K562 (cell line): Measurements from ENCODE around the gene SPEG. TPM values are rescaled to one million over a fixed set of nuclear protein-coding genes. Genes with fewer than 3 reads are reported as not detected.

Experiments used
- ATAC-seq: fragments of 200-7000 bp; cut with Tn5 transposase; 3 replicates; pipeline ENCODE4 v1.9.1; 2020; ENCODE audit warnings: moderate library complexity
- BruUV-seq: library from RNA; stranded (reverse); fragments of 400-500 nt; replicated peaks from 2 replicates; lab custom pipeline; 2021; lab: Mats Ljungman, UMichigan
- CTCF ChIA-PET: fragments of 300-600 bp; formaldehyde crosslinking; extraction: SDS; loops from one replicate; lab custom pipeline; 2021; ENCODE audit warnings: low intra/inter-chr PET ratio; lab: Yijun Ruan, JAX
- POLR2A ChIA-PET: fragments of 300-600, 350-650 bp; sonication (Branson Sonifier 250); formaldehyde crosslinking; extraction: SDS; loops from one replicate; lab custom pipeline; 2021; ENCODE audit warnings: antibody characterized with exemption, inconsistent platforms; lab: Yijun Ruan, JAX
- DNase-seq, 4 experiments: peaks; one replicate each; pipeline versions ENCODE4 v3.0.0 to v3.0.0-alpha.2; 2011 to 2018; ENCODE audit warnings: low spot score in 3 of 4, mixed read lengths in 3 of 4; ENCODE audit errors: extremely low read depth in 1 of 4
- FAIRE-seq: peaks from 2 replicates; lab custom pipeline; 2011; peaks lifted over from hg19 to GRCh38; lab: Jason Lieb, UNC
- H2AFZ ChIP-seq: 2 replicates; pipeline ENCODE4 v1.6.0; 2011; ENCODE audit warnings: low read depth, low read length, control low read depth, inconsistent platforms
- H3K27ac ChIP-seq: fragments of 200-600 bp; 3 replicates; pipeline ENCODE4 v1.8.0; 2011; ENCODE audit warnings: low read depth, mild to moderate bottlenecking, control low read depth, inconsistent platforms, low read length, moderate library complexity, mixed read lengths; ENCODE audit errors: extremely low read depth
- H3K27me3 ChIP-seq, 2 experiments: fragments of 300-600 bp in 1 of 2; 2 replicates in 1 of 2; 3 replicates in 1 of 2; pipeline versions ENCODE4 v1.6.0 to v1.8.0; 2011; ENCODE audit warnings: inconsistent platforms in 2 of 2, low read length in 2 of 2, mild to moderate bottlenecking in 1 of 2, mixed read lengths in 1 of 2, moderate library complexity in 1 of 2; ENCODE audit not compliant: control insufficient read depth in 2 of 2, insufficient read depth in 2 of 2
- H3K36me3 ChIP-seq: fragments of 300-600 bp; 3 replicates; pipeline ENCODE4 v1.8.0; 2011; ENCODE audit warnings: mild to moderate bottlenecking, low read length, inconsistent platforms; ENCODE audit not compliant: control insufficient read depth, insufficient read depth
- H3K4me1 ChIP-seq, 2 experiments: fragments of 200-600 bp in 1 of 2; replicated peaks in 1 of 2; 2 replicates in 1 of 2; 3 replicates in 1 of 2; pipeline versions ENCODE4 v1.5.1 to v1.8.0; 2011; ENCODE audit warnings: inconsistent platforms in 2 of 2, low read length in 2 of 2, mild to moderate bottlenecking in 1 of 2, mixed read lengths in 1 of 2, moderate library complexity in 1 of 2; ENCODE audit not compliant: control insufficient read depth in 2 of 2, insufficient read depth in 2 of 2
- H3K4me2 ChIP-seq: 2 replicates; pipeline ENCODE4 v1.6.1; 2011; ENCODE audit warnings: low read length, control low read depth, inconsistent platforms, mixed read lengths; ENCODE audit not compliant: insufficient read depth
- H3K4me3 ChIP-seq: fragments of 200-600 bp; sonication (generic), shearing (Covaris generic); 2 replicates; pipeline ENCODE4 v1.5.1; 2016; ENCODE audit warnings: control low read depth, inconsistent platforms
- H3K79me2 ChIP-seq: fragments of 200-600 bp; 3 replicates; pipeline ENCODE4 v1.8.0; 2011; ENCODE audit warnings: low read length, inconsistent platforms; ENCODE audit not compliant: control insufficient read depth, insufficient read depth
- H3K9ac ChIP-seq, 2 experiments: 2 replicates each; pipeline versions ENCODE4 v1.6.0 to v1.6.1; 2011; ENCODE audit warnings: low read depth in 2 of 2, low read length in 2 of 2, control low read depth in 1 of 2, inconsistent platforms in 1 of 2, mild to moderate bottlenecking in 1 of 2, mixed read lengths in 1 of 2; ENCODE audit not compliant: insufficient read depth in 1 of 2
- H3K9me1 ChIP-seq: one replicate; pipeline ENCODE4 v1.6.0; 2011; ENCODE audit warnings: inconsistent platforms, mild to moderate bottlenecking, low read length, moderate library complexity; ENCODE audit not compliant: control insufficient read depth, insufficient read depth
- H3K9me3 ChIP-seq: replicated peaks from 2 replicates; pipeline ENCODE4 v1.5.1; 2011; ENCODE audit warnings: low read depth, low read length, inconsistent platforms; ENCODE audit not compliant: control insufficient read depth, insufficient read depth
- H4K20me1 ChIP-seq: replicated peaks from 2 replicates; pipeline ENCODE4 v1.6.1; 2011; ENCODE audit warnings: low read length, inconsistent platforms, mixed read lengths; ENCODE audit not compliant: control insufficient read depth, insufficient read depth
- MYNN ChIP-seq, 2 experiments: sonication (generic); formaldehyde crosslinking in 1 of 2; IDR thresholded peaks; 2 replicates each; pipeline versions ENCODE4 v1.5.0 to v1.6.1; 2016 to 2020; ENCODE audit warnings: antibody characterized with exemption in 1 of 2, missing genetic modification reagents in 1 of 2
- RBM14 ChIP-seq: fragments of 200-400 bp; formaldehyde crosslinking; IDR thresholded peaks from 2 replicates; pipeline ENCODE4 v1.6.1; 2018; ENCODE audit warnings: low read depth, mild to moderate bottlenecking, low read length, moderate library complexity, borderline replicate concordance; ENCODE audit not compliant: insufficient read depth
- TEAD1 ChIP-seq, 2 experiments: fragments of 450-650 bp in 1 of 2; sonication (generic) in 1 of 2; formaldehyde crosslinking; IDR thresholded peaks; 2 replicates each; pipeline versions ENCODE4 v1.4.0 to v1.8.0; 2020 to 2022; ENCODE audit warnings: mild to moderate bottlenecking in 2 of 2, missing genetic modification reagents in 1 of 2
- ZNF197 ChIP-seq: fragments of 200-800 bp; sonication (Bioruptor generic); IDR thresholded peaks from 2 replicates; pipeline ENCODE4 v1.6.1; 2016; ENCODE audit warnings: low read depth, missing genetic modification characterization, missing compliant biosample characterization
- WGBS: fragments of 100-300 bp; shearing (Covaris generic); methylation state at CpG from one replicate; pipeline ENCODE4 v1.1.6; 2016; ENCODE audit warnings: low coverage, mixed read lengths; ENCODE audit not compliant: insufficient coverage; ENCODE audit errors: missing lambda C conversion rate; 5-methylcytosine and 5-hydroxymethylcytosine counted together
- in situ Hi-C: fragments of 300-500 bp; cut with MboI; formaldehyde crosslinking; loops from 4 replicates; pipeline ENCODE4 v1.15.0; 2018; ENCODE audit warnings: inconsistent platforms, mixed read lengths
- intact Hi-C: fragments of 100-400 bp; cut with micrococcal nuclease; formaldehyde crosslinking; loops from 2 replicates; pipeline ENCODE4 v1.14.2; 2022
- polyA plus RNA-seq, 8 experiments: library from polyadenylated mRNA; depleted of rRNA in 4 of 8; stranded (reverse) in 5 of 8; unstranded in 3 of 8; fragments of >200 nt; fragmentation: Nextera tagmentation in 2 of 8; fragmentation: Illumina TruSeq in 1 of 8; extraction: Ambion mirVana in 2 of 8; extraction: Trizol in 1 of 8; gene quantifications; 2 replicates each; pipeline versions ENCODE4 v1.2.1 to v1.2.3, GENCODE V29; 2011 to 2014; ENCODE audit warnings: inconsistent platforms in 1 of 8, missing spikeins in 1 of 8
- total RNA-seq, 7 experiments: library from RNA; depleted of rRNA in 6 of 7; stranded (reverse); fragments of >200 nt in 6 of 7; fragmentation: Illumina TruSeq in 2 of 7; extraction: Trizol in 2 of 7; gene quantifications; 2 replicates each; pipeline versions ENCODE4 v1.2.1 to v1.2.3, GENCODE V29; 2011 to 2021; ENCODE audit warnings: low replicate concordance in 1 of 7
- TF ChIP-seq, protein P1 (sequence below): sonication (generic); formaldehyde crosslinking; IDR thresholded peaks from 2 replicates; pipeline ENCODE4 v1.8.1; 2022; ENCODE audit warnings: missing genetic modification reagents

Gene SPEG
- total and polyA plus RNA-seq, 9 of the 15 experiments (the other 6 are each of a cell fraction or from before 2014, with no cell fraction given) = 0.49 to 8.7 (median 3.0) TPM

GRCh38 chr2:219514836-219515235, 80.2 kb downstream of the SPEG start:
- Histone ChIP-seq H3K79me2 (peaks cover 55% of the 10 kb centered on the region), H3K9me3 (no peaks in the 10 kb centered on the region), H3K4me2 (peak overlapping the region; percentile 78), H4K20me1 (no peaks in the 10 kb centered on the region), H3K27ac (peak overlapping the region; percentile 55; the same call in 2 of the 3 replicates), H3K9ac (peak overlapping the region; percentile 44 to 85; a peak in 3 of 4 replicates), H3K36me3 (peaks cover 10% of the 10 kb centered on the region; the same call in 2 of the 3 replicates), H3K27me3 (no peaks in the 10 kb centered on the region), H2AFZ (no peak overlapping the region), H3K9me1 (peaks cover 3% of the 10 kb centered on the region), H3K4me1 (peaks cover 69 to 91% of the 10 kb centered on the region in 2 experiments), H3K4me3 (peak overlapping the region; percentile 38)
- no peak for ATAC-seq
- no TSS peak for BruUV-seq
- POLR2A ChIA-PET = interaction anchor here (0.6 to 3.0 kb wide), 2 partner anchors 15 to 23 kb away, joined by 3 to 20 read pairs; partner anchors contain the start of gene GMPPA
- no peak for DNase-seq
- TF ChIP-seq, protein P1, sequence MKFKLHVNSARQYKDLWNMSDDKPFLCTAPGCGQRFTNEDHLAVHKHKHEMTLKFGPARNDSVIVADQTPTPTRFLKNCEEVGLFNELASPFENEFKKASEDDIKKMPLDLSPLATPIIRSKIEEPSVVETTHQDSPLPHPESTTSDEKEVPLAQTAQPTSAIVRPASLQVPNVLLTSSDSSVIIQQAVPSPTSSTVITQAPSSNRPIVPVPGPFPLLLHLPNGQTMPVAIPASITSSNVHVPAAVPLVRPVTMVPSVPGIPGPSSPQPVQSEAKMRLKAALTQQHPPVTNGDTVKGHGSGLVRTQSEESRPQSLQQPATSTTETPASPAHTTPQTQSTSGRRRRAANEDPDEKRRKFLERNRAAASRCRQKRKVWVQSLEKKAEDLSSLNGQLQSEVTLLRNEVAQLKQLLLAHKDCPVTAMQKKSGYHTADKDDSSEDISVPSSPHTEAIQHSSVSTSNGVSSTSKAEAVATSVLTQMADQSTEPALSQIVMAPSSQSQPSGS (CRISPR knock-in tag) = no peak
- TF ChIP-seq TEAD1 (CRISPR knock-in tag; IDR thresholded peaks at IDR 0.05) (peak in 1 of 2 experiments; percentile 16; a peak in 1 of 4 replicates), RBM14 (0 out of 2 replicates have a peak, but pooled peaks have one; percentile 10), MYNN (IDR thresholded peaks at IDR 0.05) (no peak), MYNN (CRISPR knock-in tag; IDR thresholded peaks at IDR 0.05) (no peak), ZNF197 (CRISPR knock-in tag) (0 out of 2 replicates have a peak, but pooled peaks have one; percentile 3)
- intact Hi-C loops (no loop called here), in situ Hi-C loops (no loop called here)
- WGBS = 17% methylated on average over 17 of the region's 21 CpGs
- CTCF ChIA-PET = no interaction called here
- FAIRE-seq = no peak
